ENCODE measurements around the gene SH3GLB1. TPM values are rescaled to one million over a fixed set of nuclear protein-coding genes. Genes with fewer than 3 reads are reported as not detected.

SH3GLB1 gene
- total RNA-seq, 1 experiment from 2014 or later = 47.6 TPM

- no peak for DNase-seq
- no peaks in the 10 kb centered on the region for H4K20me1 ChIP-seq (ENCODE audit: insufficient read depth)
- H3K36me3 ChIP-seq (ENCODE audit: low read depth) = no peaks in the 10 kb centered on the region
- no peak overlapping the region for H3K4me3 ChIP-seq
- no peaks in the 10 kb centered on the region for H3K9me2 ChIP-seq (ENCODE audit: insufficient read depth)
- H3K4me1 ChIP-seq (replicated peaks; ENCODE audit: insufficient read depth) = no peaks in the 10 kb centered on the region
- H3K27ac ChIP-seq = no peak overlapping the region
- CTCF ChIA-PET = no interaction called here
- POLR2A ChIA-PET (ENCODE audit: unreplicated experiment) = no interaction called here
- intact Hi-C loops (cut with micrococcal nuclease; ENCODE audit: unreplicated experiment) = no loop called here
- H3K27me3 ChIP-seq (ENCODE audit: insufficient read depth, low read depth) = no peaks in the 10 kb centered on the region
- no peaks in the 10 kb centered on the region for H3K79me2 ChIP-seq (ENCODE audit: low read depth)
- no peak overlapping the region for H2AFZ ChIP-seq
- BruUV-seq (replicated peaks) = no TSS peak
- no peak for TF ChIP-seq EZH2 (IDR thresholded peaks at IDR 0.05; ENCODE audit: low read depth)
- TF ChIP-seq, protein P1, sequence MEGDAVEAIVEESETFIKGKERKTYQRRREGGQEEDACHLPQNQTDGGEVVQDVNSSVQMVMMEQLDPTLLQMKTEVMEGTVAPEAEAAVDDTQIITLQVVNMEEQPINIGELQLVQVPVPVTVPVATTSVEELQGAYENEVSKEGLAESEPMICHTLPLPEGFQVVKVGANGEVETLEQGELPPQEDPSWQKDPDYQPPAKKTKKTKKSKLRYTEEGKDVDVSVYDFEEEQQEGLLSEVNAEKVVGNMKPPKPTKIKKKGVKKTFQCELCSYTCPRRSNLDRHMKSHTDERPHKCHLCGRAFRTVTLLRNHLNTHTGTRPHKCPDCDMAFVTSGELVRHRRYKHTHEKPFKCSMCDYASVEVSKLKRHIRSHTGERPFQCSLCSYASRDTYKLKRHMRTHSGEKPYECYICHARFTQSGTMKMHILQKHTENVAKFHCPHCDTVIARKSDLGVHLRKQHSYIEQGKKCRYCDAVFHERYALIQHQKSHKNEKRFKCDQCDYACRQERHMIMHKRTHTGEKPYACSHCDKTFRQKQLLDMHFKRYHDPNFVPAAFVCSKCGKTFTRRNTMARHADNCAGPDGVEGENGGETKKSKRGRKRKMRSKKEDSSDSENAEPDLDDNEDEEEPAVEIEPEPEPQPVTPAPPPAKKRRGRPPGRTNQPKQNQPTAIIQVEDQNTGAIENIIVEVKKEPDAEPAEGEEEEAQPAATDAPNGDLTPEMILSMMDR (conservative IDR thresholded peaks at IDR 0.05) = no peak
- H3F3A ChIP-seq (ENCODE audit: insufficient read depth, low read depth) = no peaks in the 10 kb centered on the region
- H3K4me2 ChIP-seq = no peak overlapping the region
- H3K9me3 ChIP-seq (ENCODE audit: insufficient read depth, low read depth) = no peaks in the 10 kb centered on the region
Observed at GRCh38 chr1:86760199-86760598, 55.8 kb downstream of the SH3GLB1 start.

GRCh38 chr1:86762336-86762735, 58.0 kb downstream of the SH3GLB1 start:
- Histone ChIP-seq H3K79me2 (ENCODE audit: low read depth) (no peaks in the 10 kb centered on the region), H3K27ac (no peak overlapping the region), H3K4me1 (replicated peaks; ENCODE audit: insufficient read depth) (no peaks in the 10 kb centered on the region), H3K27me3 (ENCODE audit: insufficient read depth, low read depth) (no peaks in the 10 kb centered on the region), H3K4me3 (no peak overlapping the region), H3K9me3 (ENCODE audit: insufficient read depth, low read depth) (no peaks in the 10 kb centered on the region), H4K20me1 (ENCODE audit: insufficient read depth) (no peaks in the 10 kb centered on the region), H3K36me3 (ENCODE audit: low read depth) (no peaks in the 10 kb centered on the region), H3K9me2 (ENCODE audit: insufficient read depth) (no peaks in the 10 kb centered on the region), H3K4me2 (no peak overlapping the region), H3F3A (ENCODE audit: insufficient read depth, low read depth) (no peaks in the 10 kb centered on the region), H2AFZ (no peak overlapping the region)
- BruUV-seq (replicated peaks) = no TSS peak
- TF ChIP-seq EZH2 (IDR thresholded peaks at IDR 0.05; ENCODE audit: low read depth) = no peak
- TF ChIP-seq, protein P1 (conservative IDR thresholded peaks at IDR 0.05) = no peak
- POLR2A ChIA-PET (ENCODE audit: unreplicated experiment) = no interaction called here
- DNase-seq = no peak
- CTCF ChIA-PET = no interaction called here
- intact Hi-C loops (cut with micrococcal nuclease; ENCODE audit: unreplicated experiment) = no loop called here

- POLR2A ChIA-PET (ENCODE audit: unreplicated experiment) = no interaction called here
Observed at GRCh38 chr1:86764523-86764922, 60.1 kb downstream of the SH3GLB1 start.

More at GRCh38 chr1:86764523-86764922, 60.1 kb downstream of the SH3GLB1 start:
- no peak overlapping the region for H2AFZ ChIP-seq
- H3K4me1 ChIP-seq (replicated peaks; ENCODE audit: insufficient read depth) = no peaks in the 10 kb centered on the region
- no peaks in the 10 kb centered on the region for H4K20me1 ChIP-seq (ENCODE audit: insufficient read depth)
- no peaks in the 10 kb centered on the region for H3K79me2 ChIP-seq (ENCODE audit: low read depth)
- CTCF ChIA-PET = no interaction called here
- H3K4me2 ChIP-seq = no peak overlapping the region
- TF ChIP-seq, protein P1 (conservative IDR thresholded peaks at IDR 0.05) = no peak
- no peak for TF ChIP-seq EZH2 (IDR thresholded peaks at IDR 0.05; ENCODE audit: low read depth)
- no peaks in the 10 kb centered on the region for H3K27me3 ChIP-seq (ENCODE audit: insufficient read depth, low read depth)
- no TSS peak for BruUV-seq (replicated peaks)
- intact Hi-C loops (cut with micrococcal nuclease; ENCODE audit: unreplicated experiment) = no loop called here
- no peaks in the 10 kb centered on the region for H3K9me2 ChIP-seq (ENCODE audit: insufficient read depth)
- no peak overlapping the region for H3K4me3 ChIP-seq
- no peaks in the 10 kb centered on the region for H3F3A ChIP-seq (ENCODE audit: insufficient read depth, low read depth)
- H3K9me3 ChIP-seq (ENCODE audit: insufficient read depth, low read depth) = no peaks in the 10 kb centered on the region
- DNase-seq = no peak
- no peak overlapping the region for H3K27ac ChIP-seq
- no peaks in the 10 kb centered on the region for H3K36me3 ChIP-seq (ENCODE audit: low read depth)

All from PC-9 (cell line).